ENCODE data around the gene PI16.

GRCh38 chr6:36958775-36959554 lies 4.4 kb downstream of the PI16 start:
- TF ChIP-seq CTCF (IDR thresholded peaks at IDR 0.05), result no peak
- TF ChIP-seq SIN3A (IDR thresholded peaks at IDR 0.05; ENCODE audit: borderline replicate concordance, insufficient read depth, low read depth, low read length), result no peak
- TF ChIP-seq REST (IDR thresholded peaks at IDR 0.05; ENCODE audit: insufficient read depth in 1 of 2, low read depth in 2 of 2, low read length in 1 of 2), result no peak
- TF ChIP-seq POLR2AphosphoS5 (IDR thresholded peaks at IDR 0.05; ENCODE audit: low read depth, low read length), result no peak

Measured in Panc1 (cell line).